Activated T-helper 2 cell treated with anti-CD3 and anti-CD28 coated beads, Interferon-gamma antibody, Interleukin-2, Interleukin-4, amounts not matched to agents 10 μg/mL and 5 μg/mL and 100 μg/mL, durations not matched to agents 14 hours and 24 hours and 36 hours (primary cell): Measurements from ENCODE around the gene LRBA. TPM values are rescaled to one million over a fixed set of nuclear protein-coding genes. Genes with fewer than 3 reads are reported as not detected.

Source experiments
- DNase-seq: peaks from one replicate; pipeline ENCODE4 v3.0.0; 2021; ENCODE audit warnings: low spot score
- H3K27ac Mint-ChIP-seq: one replicate; pipeline ENCODE4 v1.8.0; 2021; ENCODE audit warnings: mixed read lengths
- H3K27me3 Mint-ChIP-seq: one replicate; pipeline ENCODE4 v1.8.0; 2021; ENCODE audit warnings: low read depth, mixed read lengths
- H3K36me3 Mint-ChIP-seq: one replicate; pipeline ENCODE4 v1.8.0; 2021; ENCODE audit warnings: low read depth, mixed read lengths
- H3K4me1 Mint-ChIP-seq: one replicate; pipeline ENCODE4 v1.8.0; 2021; ENCODE audit warnings: low read depth, mixed read lengths
- H3K4me3 Mint-ChIP-seq: one replicate; pipeline ENCODE4 v1.8.0; 2021; ENCODE audit warnings: low read depth, mild to moderate bottlenecking, moderate library complexity, mixed read lengths
- H3K9me3 Mint-ChIP-seq: one replicate; pipeline ENCODE4 v1.8.0; 2021; ENCODE audit warnings: mixed read lengths
- intact Hi-C: fragments of 100-400 bp; cut with micrococcal nuclease; formaldehyde crosslinking; loops from one replicate; pipeline ENCODE4 v1.15.1; 2023
- total RNA-seq: library from RNA; stranded (reverse); gene quantifications from 2 replicates; pipeline ENCODE4 v1.2.3, GENCODE V29; 2022

The LRBA gene
- total RNA-seq, 1 donor from 2014 or later: 46.4 TPM

DNA sequence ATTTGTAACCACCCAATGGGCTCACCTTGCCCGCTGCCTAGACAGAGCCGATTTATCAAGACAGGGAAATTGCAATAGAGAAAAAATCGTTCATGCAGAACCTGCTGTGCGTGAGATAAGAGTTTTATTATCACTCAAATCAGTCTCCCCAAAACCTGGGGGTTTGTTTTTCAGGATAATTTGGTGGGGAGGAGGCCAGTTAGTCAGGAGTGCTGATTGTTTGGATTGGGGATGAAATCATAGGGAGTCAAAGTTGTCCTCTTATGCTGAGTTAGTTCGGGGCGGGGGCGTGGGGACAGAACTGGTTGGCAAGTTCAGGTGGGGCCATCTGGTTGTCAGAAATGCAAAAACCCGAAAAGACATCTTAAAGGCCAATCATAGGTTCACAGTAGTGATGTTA lies 230.1 kb downstream of the LRBA start:
- no peaks in the 10 kb centered on the region for H3K4me1 Mint-ChIP-seq
- no peaks in the 10 kb centered on the region for H3K27me3 Mint-ChIP-seq
- no peak for DNase-seq
- H3K36me3 Mint-ChIP-seq: no peaks in the 10 kb centered on the region
- intact Hi-C loops: no loop called here
- no peaks in the 10 kb centered on the region for H3K9me3 Mint-ChIP-seq
- H3K27ac Mint-ChIP-seq: no peak overlapping the region
- H3K4me3 Mint-ChIP-seq: no peak overlapping the region

DNA sequence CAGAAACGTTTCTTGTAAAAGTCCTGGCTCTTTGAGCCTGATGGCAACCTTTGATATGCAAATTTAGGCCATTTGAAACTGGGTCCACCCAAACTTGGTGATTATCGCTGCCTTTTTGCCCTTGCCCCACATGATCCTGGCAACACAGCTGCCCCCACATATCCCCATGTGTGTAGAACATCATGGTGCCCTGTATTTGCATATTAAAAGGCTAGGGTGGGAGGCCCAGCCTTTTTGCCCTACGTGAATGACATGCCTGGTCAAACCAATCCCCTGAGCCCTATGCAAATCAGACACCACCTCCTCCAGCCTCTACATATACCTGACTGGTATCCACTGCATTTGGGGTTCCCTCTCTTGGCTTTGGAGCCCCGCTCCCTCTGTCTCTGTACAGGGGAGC lies 230.8 kb downstream of the LRBA start:
- no peak overlapping the region for H3K27ac Mint-ChIP-seq

DNA sequence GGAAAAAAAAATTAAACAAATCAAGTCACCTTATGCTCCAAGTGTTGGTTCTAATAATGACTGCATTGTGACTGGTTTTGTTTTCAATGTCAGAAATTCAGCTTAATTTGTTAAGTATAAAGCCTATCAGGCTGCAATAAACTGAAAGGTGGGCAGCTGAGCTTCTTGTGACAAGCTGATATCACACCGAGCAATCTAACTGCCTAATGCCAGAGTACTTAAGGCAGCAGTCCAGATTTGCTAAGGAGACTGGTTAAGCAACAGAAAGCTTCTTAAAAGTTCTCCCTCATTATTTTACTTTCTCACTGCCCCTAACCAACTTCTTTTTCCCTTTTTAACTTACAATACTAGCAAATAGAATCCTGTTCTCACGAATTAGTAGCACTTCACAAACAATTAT lies 232.2 kb downstream of the LRBA start:
- no peaks in the 10 kb centered on the region for H3K4me1 Mint-ChIP-seq

More for the DNA sequence above, 230.8 kb downstream of the LRBA start:
- no peaks in the 10 kb centered on the region for H3K4me1 Mint-ChIP-seq
- intact Hi-C loops: no loop called here
- H3K36me3 Mint-ChIP-seq: no peaks in the 10 kb centered on the region
- no peaks in the 10 kb centered on the region for H3K27me3 Mint-ChIP-seq
- H3K9me3 Mint-ChIP-seq: no peaks in the 10 kb centered on the region
- no peak for DNase-seq
- H3K4me3 Mint-ChIP-seq: no peak overlapping the region

DNA sequence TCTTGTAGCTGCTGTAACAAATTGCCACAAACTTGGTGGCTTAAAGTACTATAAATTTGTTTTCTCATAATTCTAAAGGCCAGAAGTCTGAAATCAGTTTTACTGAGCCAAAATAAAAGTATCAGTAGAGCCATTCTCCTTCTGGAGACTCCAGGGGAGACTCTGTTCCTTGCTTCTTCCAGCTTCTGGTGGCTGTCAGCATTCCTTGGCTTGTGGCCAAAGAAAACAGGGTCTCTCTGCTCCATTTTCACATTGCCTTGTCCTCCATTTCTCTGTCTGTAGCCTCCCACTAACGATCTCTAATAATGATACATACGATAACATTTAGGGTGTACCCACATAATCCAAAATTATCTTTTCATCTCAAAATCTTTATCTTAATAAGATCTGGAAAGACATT lies 232.8 kb downstream of the LRBA start:
- intact Hi-C loops: no loop called here
- Mint-ChIP-seq H3K9me3 (no peaks in the 10 kb centered on the region), H3K36me3 (no peaks in the 10 kb centered on the region), H3K27me3 (no peaks in the 10 kb centered on the region), H3K4me1 (no peaks in the 10 kb centered on the region), H3K4me3 (no peak overlapping the region), H3K27ac (no peak overlapping the region)
- DNase-seq: no peak

More for the DNA sequence above, 232.2 kb downstream of the LRBA start:
- Mint-ChIP-seq H3K27ac (no peak overlapping the region), H3K36me3 (no peaks in the 10 kb centered on the region), H3K9me3 (no peaks in the 10 kb centered on the region), H3K27me3 (no peaks in the 10 kb centered on the region), H3K4me3 (no peak overlapping the region)
- DNase-seq: no peak
- intact Hi-C loops: no loop called here

DNA sequence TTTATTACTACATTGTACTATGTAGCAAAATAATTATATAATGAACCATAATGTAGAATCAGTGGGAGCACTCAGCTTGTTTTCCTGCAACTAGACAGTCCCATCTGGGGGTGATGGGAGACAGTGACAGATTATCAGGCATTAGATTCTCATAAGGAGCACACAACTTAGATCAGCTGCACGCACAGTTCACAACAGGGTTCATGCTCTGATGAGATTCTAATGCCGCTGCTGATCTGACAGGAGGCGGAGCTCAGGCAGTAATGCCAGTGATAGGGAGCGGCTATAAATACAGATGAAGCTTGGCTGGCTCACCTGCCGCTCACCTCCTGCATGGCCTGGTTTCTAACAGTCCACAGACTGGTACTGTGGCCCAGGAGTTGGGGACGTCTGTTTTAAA lies 233.9 kb downstream of the LRBA start:
- Mint-ChIP-seq H3K9me3 (no peaks in the 10 kb centered on the region), H3K4me1 (no peaks in the 10 kb centered on the region), H3K27ac (no peak overlapping the region), H3K4me3 (no peak overlapping the region), H3K36me3 (no peaks in the 10 kb centered on the region), H3K27me3 (no peaks in the 10 kb centered on the region)
- intact Hi-C loops: no loop called here
- DNase-seq: no peak

DNA sequence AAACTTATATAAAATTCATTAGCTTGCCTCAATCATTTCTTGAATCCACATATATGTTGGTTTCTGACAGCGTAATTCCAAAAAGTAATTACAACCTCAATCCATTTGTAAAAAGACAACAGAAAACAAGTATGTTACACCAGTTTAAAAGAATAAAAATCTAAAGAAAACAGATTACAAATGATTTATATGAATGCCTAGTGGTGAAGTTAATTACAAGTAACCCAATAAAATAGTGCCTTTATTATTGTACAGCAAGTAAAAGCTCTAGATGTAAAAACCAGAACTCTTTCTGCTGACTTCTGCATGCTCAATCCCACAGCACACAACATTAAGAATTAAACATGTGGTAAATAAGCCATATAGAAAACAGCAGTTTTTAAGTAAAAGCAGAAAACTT lies 235.4 kb downstream of the LRBA start:
- no peaks in the 10 kb centered on the region for H3K27me3 Mint-ChIP-seq
- intact Hi-C loops: no loop called here

DNA sequence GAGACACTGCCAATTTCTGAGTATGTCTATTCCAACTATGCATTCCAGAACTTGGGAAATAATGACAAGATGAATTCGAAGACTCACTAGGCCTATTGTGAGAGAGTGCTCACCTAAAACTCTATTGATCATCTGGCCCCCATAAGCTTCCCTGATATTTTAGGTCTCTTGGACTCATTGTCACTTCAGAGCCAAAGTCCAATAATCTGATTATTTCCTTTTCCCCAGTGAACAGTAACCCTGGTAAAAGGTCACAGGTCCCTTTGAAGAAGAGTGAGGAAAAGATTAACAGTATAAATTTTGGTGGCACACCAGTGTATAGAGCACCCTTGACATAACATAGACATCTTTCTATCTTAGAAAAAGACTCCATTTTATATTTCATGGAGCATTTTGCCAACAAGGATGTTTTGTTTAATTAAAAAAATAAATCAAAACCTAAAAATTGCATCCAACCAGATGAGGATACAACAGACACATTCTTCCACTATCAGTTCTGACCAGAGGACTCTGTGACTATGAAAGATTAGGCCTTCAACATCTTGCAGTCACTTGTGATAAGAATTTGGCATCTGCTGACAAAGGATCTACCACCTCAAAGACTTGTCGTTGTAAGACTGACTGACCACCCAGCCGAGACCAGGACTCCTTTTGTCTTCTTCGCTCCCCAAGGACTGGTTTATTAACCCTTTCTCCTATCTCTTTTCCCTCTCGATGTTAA lies 241.2 kb downstream of the LRBA start:
- H3K36me3 Mint-ChIP-seq: peaks cover 4% of the 10 kb centered on the region
- no peak for DNase-seq
- H3K4me1 Mint-ChIP-seq: peaks cover 10% of the 10 kb centered on the region
- no peaks in the 10 kb centered on the region for H3K9me3 Mint-ChIP-seq
- H3K27ac Mint-ChIP-seq: no peak overlapping the region
- intact Hi-C loops: no loop called here
- H3K27me3 Mint-ChIP-seq: no peaks in the 10 kb centered on the region
- H3K4me3 Mint-ChIP-seq: no peak overlapping the region

More for the DNA sequence above, 235.4 kb downstream of the LRBA start:
- Mint-ChIP-seq H3K27ac (no peak overlapping the region), H3K9me3 (no peaks in the 10 kb centered on the region), H3K4me1 (no peaks in the 10 kb centered on the region), H3K4me3 (no peak overlapping the region), H3K36me3 (no peaks in the 10 kb centered on the region)
- DNase-seq: no peak

DNA sequence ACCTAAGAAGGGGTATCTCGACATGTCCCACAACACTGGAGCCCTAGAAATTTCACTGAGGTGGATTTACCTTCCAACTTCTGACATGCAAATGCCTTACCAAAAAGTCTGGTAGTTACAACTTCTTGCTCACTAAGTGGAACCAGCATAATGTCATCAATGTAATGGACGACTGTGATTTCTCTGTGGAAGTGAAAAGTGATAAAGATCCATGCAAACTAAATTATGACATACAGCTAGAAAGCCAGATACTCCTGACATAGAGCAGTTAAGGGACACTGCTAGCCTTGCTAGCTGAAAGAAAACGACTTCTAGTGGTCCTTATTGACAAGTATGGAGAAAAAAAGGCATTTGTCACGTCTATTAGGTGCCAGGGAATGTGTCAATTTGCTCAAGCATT lies 242.1 kb downstream of the LRBA start:
- no peak for DNase-seq
- H3K9me3 Mint-ChIP-seq: no peaks in the 10 kb centered on the region
- H3K36me3 Mint-ChIP-seq: peaks cover 4% of the 10 kb centered on the region
- no peak overlapping the region for H3K27ac Mint-ChIP-seq
- peaks cover 10% of the 10 kb centered on the region for H3K4me1 Mint-ChIP-seq
- no peak overlapping the region for H3K4me3 Mint-ChIP-seq
- no peaks in the 10 kb centered on the region for H3K27me3 Mint-ChIP-seq
- intact Hi-C loops: no loop called here

DNA sequence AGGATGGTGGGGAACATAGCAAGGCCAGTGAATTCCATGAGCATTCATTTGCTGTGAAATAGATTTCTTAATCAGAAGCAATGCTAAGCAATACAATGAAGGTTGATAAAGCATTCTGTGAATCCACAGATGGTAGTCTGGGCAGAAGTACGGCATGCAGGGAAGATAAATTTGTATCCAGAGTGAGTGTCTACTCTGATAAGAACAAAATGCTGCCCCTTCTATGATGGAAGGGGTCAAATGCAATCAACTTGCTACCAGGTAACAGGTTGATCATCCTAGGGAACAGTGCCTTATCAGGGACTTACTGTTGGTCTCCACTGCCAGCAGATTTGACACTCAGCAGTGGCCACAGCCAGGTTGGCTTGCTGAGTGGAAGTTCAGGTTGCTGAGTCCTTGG lies 243.7 kb downstream of the LRBA start:
- intact Hi-C loops: no loop called here
- peaks cover 4% of the 10 kb centered on the region for H3K36me3 Mint-ChIP-seq

DNA sequence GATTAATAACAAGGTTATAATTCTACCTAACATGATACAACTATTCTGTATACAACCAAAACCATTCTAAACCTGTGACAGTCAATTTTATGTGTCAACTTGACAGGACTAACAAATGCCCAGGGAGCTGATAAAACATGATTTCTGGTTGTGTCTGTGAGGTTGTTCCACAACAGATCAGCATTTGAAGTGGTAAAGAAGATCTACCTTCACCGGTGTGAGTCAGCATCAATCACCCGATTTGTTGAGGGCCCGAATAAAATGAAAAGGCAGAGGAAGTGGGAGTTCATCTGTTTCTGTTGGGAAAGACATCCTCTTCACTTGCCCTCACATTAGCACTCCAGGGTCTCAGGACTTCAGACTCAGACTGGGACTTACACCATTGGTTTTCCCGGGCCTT lies 245.2 kb downstream of the LRBA start:
- no peak overlapping the region for H3K4me3 Mint-ChIP-seq
- H3K27ac Mint-ChIP-seq: no peak overlapping the region
- intact Hi-C loops: no loop called here
- no peaks in the 10 kb centered on the region for H3K9me3 Mint-ChIP-seq
- peaks cover 10% of the 10 kb centered on the region for H3K4me1 Mint-ChIP-seq
- H3K27me3 Mint-ChIP-seq: no peaks in the 10 kb centered on the region
- H3K36me3 Mint-ChIP-seq: peaks cover 4% of the 10 kb centered on the region
- DNase-seq: no peak

More for the DNA sequence above, 243.7 kb downstream of the LRBA start:
- Mint-ChIP-seq H3K27me3 (no peaks in the 10 kb centered on the region), H3K27ac (no peak overlapping the region), H3K4me3 (no peak overlapping the region), H3K9me3 (no peaks in the 10 kb centered on the region), H3K4me1 (peaks cover 10% of the 10 kb centered on the region)
- no peak for DNase-seq

DNA sequence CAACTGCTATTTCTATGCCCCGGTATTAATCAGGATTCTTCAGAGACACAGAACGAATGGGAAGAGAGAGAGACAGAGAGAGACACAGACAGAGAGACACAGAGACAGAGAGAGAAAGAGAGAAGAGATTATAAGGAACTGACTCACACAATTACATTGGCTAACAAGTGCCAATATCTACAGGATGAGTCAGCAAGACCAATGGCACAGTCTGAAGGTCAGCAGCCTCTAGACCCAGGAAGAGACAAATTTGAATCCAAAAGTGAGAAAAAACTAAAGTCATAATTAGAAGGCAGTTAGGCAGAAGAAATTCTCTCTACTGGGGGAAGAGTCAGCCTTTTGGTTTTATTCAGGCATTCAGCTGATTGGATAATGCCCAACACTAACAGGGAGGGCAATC lies 245.8 kb downstream of the LRBA start:
- Mint-ChIP-seq H3K36me3 (peaks cover 4% of the 10 kb centered on the region), H3K9me3 (no peaks in the 10 kb centered on the region), H3K4me3 (no peak overlapping the region), H3K4me1 (peaks cover 10% of the 10 kb centered on the region), H3K27ac (no peak overlapping the region), H3K27me3 (no peaks in the 10 kb centered on the region)
- intact Hi-C loops: no loop called here
- DNase-seq: no peak

DNA sequence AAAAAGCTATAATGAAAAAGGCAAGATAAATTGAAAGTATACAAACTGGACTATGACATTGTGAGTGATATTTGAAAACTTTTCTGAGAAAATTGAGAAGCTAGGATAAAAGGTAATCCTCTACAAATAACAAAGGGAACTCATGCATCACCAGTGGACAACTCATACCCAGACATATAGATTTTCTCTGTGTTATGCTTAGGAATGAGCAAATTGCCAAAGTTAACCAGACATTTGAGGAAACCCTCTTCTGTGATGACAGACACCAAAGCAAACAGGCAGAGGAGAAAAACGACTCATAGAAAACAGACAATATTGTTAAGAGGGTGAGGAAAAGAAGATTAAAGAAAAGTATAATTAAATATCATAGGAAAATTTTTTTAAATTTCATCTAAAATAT lies 246.6 kb downstream of the LRBA start:
- intact Hi-C loops: no loop called here
- H3K27me3 Mint-ChIP-seq: no peaks in the 10 kb centered on the region
- no peak overlapping the region for H3K4me3 Mint-ChIP-seq
- H3K27ac Mint-ChIP-seq: no peak overlapping the region
- H3K36me3 Mint-ChIP-seq: peaks cover 4% of the 10 kb centered on the region
- no peak for DNase-seq
- no peaks in the 10 kb centered on the region for H3K9me3 Mint-ChIP-seq
- peaks cover 10% of the 10 kb centered on the region for H3K4me1 Mint-ChIP-seq

DNA sequence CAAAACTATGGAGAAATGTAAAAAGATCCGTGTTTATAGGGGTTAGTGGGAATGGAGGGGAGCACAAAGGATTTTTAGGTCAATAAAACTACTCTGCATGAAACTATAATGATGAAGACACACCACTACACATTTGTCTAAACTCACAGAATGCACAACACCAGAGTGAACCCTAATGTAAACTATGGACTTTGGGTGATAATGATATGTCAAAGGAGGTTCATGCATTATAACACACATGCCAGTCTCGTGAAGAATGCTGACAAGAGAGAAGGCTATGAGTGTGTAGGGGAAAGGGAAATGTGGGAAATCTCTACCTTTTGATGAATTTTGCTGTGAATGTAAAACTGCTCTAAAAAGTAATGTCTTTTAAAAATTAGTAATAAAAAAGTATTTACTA lies 249.9 kb downstream of the LRBA start:
- no peaks in the 10 kb centered on the region for H3K27me3 Mint-ChIP-seq
- H3K9me3 Mint-ChIP-seq: no peaks in the 10 kb centered on the region
- no peak for DNase-seq
- no peaks in the 10 kb centered on the region for H3K36me3 Mint-ChIP-seq
- peaks cover 10% of the 10 kb centered on the region for H3K4me1 Mint-ChIP-seq
- no peak overlapping the region for H3K27ac Mint-ChIP-seq
- intact Hi-C loops: no loop called here
- no peak overlapping the region for H3K4me3 Mint-ChIP-seq

DNA sequence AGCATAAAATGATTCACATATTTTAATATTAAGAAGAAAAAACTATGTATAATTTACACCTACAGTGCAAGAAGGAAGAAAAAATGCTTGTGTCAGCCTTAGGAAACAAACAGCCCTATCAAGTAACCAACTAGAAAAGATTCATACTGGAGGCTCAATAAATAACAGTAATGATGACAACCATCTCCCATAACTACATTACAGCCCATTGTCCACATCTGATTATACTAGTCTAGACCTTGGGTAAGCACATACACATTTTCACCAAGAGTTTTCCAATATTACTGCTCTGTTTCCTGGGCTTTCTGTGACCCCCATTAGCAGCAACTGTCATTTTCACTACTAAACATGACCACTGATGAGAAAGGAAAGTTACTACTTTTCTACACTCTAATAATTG lies 263.4 kb downstream of the LRBA start:
- H3K36me3 Mint-ChIP-seq: peaks cover 3% of the 10 kb centered on the region
- H3K27me3 Mint-ChIP-seq: no peaks in the 10 kb centered on the region
- no peak for DNase-seq
- no peaks in the 10 kb centered on the region for H3K9me3 Mint-ChIP-seq
- intact Hi-C loops: no loop called here
- no peak overlapping the region for H3K4me3 Mint-ChIP-seq
- H3K4me1 Mint-ChIP-seq: peaks cover 3% of the 10 kb centered on the region
- H3K27ac Mint-ChIP-seq: no peak overlapping the region
